Ovary (tissue), 3 donors: Measurements from ENCODE around the gene TENT4B.

Experiments
- EP300 ChIP-seq: sonication (generic); formaldehyde crosslinking; IDR thresholded peaks from one replicate; pipeline ENCODE4 v1.6.1; 2017; ENCODE audit warnings: antibody characterized with exemption
- POLR2A ChIP-seq: fragments of 450-650 bp; IDR thresholded peaks from one replicate; pipeline ENCODE4 v1.6.1; 2017; ENCODE audit warnings: antibody characterized with exemption, mild to moderate bottlenecking, moderate library complexity
- TF ChIP-seq, protein P1 (sequence below), 3 donors: fragments of 450-650 bp in 2 of 3; fragments of 200-600 bp in 1 of 3; IDR thresholded peaks; one replicate each; pipeline versions ENCODE4 v1.5.1 to v1.8.0; 2016 to 2022; ENCODE audit warnings: antibody characterized with exemption in 3 of 3, mild to moderate bottlenecking in 1 of 3
- donor health status: DM: no; HTN: no; CAD: no.

DNA sequence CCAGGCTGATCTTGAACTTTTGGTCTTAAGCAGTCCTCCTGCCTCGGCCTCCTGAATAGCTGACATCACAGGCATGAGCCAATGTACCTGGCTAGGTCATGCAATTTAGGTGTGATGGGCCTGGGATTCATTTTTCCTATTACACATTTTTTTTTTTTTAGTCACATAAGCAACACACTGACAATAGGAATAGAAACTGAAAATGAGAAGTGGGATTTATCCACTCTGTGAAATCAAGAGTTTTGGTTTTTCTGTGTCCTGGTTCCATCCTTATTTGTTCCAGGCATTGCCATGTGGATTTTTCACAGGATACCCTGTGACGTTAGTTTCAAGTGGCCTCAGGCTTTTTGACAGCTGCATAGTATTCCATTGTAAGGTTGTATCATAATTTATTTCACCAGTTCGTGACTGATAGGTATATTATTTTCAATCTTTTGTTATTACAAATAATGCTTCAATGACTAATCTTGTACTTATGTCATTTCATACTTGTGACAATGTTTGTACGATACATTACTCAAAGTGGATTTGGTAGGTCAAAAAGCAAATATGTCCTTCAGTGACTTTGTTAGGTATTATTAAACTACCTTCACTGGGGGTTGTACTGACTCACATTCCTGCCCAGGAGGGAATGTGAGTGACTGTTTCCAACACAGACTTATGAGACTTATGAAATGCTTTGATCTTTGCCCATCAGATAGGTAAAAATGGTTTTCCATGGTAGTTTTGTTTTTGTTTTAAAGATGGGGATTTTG lies 123.9 kb downstream of the TENT4B start:
- TF ChIP-seq, protein P1, sequence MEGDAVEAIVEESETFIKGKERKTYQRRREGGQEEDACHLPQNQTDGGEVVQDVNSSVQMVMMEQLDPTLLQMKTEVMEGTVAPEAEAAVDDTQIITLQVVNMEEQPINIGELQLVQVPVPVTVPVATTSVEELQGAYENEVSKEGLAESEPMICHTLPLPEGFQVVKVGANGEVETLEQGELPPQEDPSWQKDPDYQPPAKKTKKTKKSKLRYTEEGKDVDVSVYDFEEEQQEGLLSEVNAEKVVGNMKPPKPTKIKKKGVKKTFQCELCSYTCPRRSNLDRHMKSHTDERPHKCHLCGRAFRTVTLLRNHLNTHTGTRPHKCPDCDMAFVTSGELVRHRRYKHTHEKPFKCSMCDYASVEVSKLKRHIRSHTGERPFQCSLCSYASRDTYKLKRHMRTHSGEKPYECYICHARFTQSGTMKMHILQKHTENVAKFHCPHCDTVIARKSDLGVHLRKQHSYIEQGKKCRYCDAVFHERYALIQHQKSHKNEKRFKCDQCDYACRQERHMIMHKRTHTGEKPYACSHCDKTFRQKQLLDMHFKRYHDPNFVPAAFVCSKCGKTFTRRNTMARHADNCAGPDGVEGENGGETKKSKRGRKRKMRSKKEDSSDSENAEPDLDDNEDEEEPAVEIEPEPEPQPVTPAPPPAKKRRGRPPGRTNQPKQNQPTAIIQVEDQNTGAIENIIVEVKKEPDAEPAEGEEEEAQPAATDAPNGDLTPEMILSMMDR (IDR thresholded peaks at IDR 0.05) = no peak
- TF ChIP-seq POLR2A (no peak), EP300 (no peak)
